HuH-7.5 (cell line): ENCODE measurements around the gene LRRIQ4.

Experiments
- DNase-seq: peaks from one replicate; pipeline ENCODE4 v3.0.0; 2011; ENCODE audit warnings: low spot score

The LRRIQ4 gene

GRCh38 chr3:169812332-169813235 lies at the start of gene LRRIQ4, which contains the start of gene LRRC34:
TSS of gene LRRIQ4 (plus strand) at chr3:169812870. CDS start at chr3:169821922, 9,052 bp downstream.
TSS of gene LRRC34 (minus strand) at chr3:169812904. CDS start at chr3:169812548, 356 bp downstream.
- DNase-seq, result no peak

DNA sequence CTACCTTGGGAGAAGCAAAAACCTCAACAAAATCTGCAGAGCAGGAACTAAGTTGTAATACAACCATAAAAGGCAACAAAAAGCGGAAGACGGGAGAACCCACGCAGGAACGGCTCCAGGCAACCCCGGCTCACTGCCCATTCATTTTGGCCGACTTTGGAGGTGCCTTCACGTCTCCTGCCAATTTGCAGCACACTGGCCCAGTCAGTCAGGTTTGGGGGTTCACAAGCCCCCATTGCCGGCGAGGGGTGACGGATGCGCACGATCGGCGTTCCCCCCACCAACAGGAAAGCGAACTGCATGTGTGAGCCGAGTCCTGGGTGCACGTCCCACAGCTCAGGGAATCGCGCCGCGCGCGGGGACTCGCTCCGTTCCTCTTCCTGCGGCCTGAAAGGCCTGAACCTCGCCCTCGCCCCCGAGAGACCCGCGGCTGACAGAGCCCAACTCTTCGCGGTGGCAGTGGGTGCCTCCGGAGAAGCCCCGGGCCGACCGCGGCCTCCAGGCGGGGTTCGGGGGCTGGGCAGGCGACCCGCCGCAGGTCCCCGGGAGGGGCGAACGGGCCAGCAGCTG lies 48.3 kb upstream of the LRRIQ4 start:
- no peak for DNase-seq

DNA sequence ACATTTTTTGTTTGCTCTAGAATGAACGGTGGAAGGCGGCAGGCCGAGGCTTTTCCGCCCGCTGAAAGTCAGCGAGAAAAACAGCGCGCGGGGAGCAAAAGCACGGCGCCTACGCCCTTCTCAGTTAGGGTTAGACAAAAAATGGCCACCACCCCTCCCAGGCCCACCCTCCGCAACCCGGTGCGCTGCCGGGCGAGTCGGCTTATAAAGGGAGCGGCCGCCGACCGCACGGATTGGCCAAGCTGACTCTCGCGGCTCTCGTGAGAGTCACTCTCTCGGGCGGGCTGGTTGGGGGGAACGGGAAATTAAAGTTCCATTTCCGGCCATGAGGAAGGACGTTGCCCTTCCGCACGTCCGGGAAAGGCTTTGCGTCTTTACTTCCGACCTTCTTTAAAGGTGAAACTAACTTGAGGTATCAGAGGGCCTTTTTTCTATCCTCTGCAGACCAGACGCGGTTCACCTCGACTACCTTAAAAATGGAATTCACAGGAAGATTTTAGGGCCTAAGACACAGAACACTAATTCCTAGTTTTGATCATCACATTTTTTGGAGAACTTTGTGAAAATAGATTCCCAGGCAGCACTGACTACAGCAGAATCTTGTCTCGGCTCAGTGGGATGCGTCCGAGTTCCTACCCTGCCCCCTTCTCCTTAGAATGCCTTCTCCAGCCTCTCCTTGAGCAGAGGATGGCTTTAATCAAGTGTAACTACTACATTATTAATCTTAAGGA lies 47.6 kb upstream of the LRRIQ4 start, which contains the start of gene TERC:
TSS of gene TERC (minus strand) at position 179 of the 731 bp plus-strand sequence.
- peak; percentile 82 for DNase-seq

GRCh38 chr3:169769287-169770181 lies 43.1 kb upstream of the LRRIQ4 start, which contains the start of gene ACTRT3:
TSS of gene ACTRT3 (minus strand) at chr3:169769561. CDS start at chr3:169769520, 41 bp downstream.
- peak; percentile 83 for DNase-seq

DNA sequence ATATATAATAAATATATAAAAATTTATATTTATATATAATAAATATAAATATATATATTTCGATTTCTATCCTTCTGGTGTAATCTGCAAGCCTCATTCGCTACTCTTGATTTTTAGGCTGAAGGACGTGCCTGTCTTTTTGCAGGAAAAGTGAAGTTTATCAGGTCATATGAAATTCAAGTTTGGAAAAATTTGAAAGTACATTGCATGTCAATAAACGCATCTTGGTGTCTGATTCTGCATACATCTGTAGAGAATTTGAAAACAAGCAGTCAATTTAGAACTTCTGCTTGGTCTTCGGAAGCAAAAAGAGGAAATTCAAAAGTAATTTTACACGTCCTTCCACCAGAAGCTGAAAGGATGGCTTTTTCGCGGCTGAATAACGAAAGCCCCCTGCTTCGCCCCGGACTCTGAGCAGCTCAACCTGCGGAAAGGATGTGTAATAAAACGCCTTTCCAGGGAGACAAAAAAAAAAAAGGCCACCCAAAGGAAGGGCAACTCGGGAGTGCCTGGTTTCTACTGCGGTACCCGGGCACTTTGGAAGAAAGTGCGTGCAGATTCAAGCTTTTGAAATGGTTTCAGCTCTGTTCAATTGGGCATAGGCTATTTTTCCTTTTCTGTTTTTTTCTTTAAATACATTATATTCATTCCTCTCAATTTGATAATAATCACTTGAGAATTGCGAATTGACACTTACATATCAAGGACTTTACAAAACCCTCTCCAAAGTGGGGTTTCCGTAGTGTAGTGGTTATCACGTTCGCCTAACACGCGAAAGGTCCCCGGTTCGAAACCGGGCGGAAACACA lies 41.0 kb upstream of the LRRIQ4 start:
- no peak for DNase-seq

- DNase-seq, result no peak
These were observed 40.3 kb upstream of the LRRIQ4 start for GRCh38 chr3:169772305-169772896.

DNA sequence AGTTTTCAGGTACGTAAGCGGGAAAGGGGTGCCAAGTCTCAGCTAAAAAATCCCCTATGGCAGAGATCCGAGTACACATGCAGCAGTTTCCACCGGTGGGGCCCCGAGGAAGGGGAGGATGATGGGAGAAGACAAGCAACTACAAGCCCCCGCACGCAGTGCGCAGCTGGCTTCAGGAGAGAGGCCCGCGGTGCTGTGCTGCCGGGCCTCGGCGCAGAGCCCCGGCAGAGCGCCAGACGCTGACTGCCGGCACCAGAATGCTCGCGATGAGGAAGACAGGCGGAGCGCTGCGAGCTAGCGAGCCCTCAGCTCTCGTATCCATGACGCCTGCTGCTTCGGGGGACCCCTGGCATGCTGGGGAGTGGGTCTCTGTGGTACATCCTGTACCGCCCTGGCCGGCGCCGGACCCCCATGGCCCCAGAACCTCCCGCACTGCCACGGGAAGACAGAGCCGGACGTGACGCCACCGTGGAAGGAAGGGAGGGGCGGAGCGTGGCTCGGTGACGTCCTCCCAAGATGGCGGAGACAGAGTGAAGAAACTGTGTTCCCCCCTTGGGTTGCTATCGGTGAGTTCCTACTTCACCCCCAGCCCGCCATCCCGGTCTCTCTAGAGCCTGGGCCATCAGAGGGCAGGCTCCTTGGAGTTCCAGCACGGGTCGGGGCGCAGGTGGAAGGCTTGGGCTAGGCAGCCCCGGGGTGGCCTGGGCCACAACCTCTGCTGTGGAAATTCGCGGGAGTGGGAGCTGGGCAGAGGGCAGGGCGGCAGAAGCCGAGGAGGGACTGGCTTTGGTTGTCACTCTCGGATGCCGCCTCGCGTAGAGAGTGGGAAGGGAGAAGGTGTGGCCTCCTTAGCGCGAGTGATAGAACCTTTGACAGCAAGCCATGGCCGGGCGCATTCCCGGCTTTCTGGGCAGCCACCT lies 39.5 kb upstream of the LRRIQ4 start, which contains the start of gene MYNN:
TSS of gene MYNN (plus strand) at position 500 of the 920 bp plus-strand sequence. CDS start 900 bp downstream, outside the sequence.
- DNase-seq, result no peak

GRCh38 chr3:169774186-169774585 lies 38.5 kb upstream of the LRRIQ4 start:
- no peak for DNase-seq

GRCh38 chr3:169777822-169778221 lies 34.8 kb upstream of the LRRIQ4 start:
- no peak for DNase-seq

GRCh38 chr3:169780742-169781141 lies 31.9 kb upstream of the LRRIQ4 start:
- DNase-seq, result no peak

DNA sequence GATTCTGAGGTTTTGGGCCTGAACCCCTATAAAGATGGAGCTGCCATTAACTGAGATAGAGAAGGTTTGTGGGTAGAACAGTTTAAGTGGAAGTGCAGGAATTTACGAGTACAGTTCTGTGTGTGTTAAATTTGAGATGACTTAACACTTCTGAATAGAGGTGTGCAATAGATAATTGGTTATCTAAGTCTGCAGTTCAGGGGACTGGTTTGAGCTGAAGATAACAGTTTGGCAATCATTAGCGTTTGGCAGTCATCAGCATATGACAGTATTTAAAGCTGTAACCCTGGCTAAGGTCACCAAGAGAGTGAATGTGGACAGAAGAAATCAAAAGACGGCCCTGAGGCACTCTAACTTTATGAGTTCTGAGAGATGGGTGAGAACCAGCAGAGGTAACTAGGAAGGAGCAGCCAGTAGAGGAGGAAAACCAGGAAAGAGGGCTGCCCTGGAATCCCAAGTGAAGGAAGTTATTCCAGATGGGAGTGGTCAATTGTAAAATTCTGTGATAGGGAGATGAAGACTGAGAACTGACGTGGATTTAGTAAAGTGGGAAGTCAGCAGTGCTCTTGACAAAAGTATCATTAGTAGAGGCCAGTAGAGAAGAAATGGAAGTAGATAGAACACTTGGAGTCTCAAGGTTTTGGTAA lies 31.3 kb upstream of the LRRIQ4 start:
- DNase-seq, result no peak

DNA sequence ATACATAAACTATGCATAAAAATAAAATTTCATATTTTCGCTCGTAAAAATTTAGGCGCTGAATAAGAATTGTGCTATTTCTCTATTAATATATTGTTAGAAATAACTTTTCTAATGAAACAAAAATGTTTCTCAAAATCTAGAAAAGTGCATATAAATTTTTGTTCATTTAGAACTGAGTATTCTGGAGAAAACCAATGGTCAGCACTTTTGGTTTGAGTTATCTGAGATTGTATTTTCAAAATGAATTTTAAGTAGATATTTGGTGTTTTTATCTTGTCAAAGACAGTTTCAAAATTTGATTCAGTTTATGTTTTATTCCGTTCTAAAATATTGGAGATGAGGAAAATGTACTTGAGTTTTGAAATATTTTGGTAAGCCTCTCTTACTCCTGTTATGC lies 25.6 kb upstream of the LRRIQ4 start:
- no peak for DNase-seq

GRCh38 chr3:169787791-169788190 lies 24.9 kb upstream of the LRRIQ4 start:
- no peak for DNase-seq

- DNase-seq, result no peak
These were observed 22.5 kb upstream of the LRRIQ4 start for GRCh38 chr3:169790219-169790618.

DNA sequence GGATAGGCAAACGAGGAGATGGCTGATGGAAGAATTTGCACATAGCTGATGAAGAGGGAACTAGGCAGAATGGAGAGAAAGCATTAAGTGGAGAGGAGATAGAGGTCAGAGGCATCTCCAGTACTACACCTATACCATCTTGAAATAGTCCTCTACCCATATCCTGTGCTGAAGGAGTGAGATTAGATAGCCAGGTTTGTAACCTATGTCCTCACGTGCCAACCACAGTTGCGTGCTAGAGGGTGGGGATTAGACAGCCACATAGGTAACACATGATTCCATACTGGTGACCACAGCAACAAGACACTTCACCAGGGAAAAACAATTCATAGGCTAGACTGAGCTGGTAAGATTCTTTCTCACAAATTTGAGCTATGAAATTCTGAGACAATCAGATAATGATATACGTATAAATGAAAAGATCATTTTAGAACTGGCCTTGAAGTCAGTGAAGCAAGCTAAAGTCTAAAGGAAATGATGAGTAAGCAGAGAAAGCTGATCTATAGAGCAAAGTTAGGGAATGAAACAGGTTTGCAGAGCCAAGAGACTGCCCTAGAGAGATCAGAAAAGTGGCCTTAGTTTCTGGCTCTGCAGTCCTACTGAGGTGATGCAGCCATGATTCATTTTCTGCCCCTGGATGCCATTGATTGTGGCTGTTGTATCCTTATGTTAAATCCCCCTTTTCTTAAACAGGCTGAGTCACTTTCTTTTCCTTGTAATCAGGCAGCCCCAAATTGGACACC lies 21.8 kb upstream of the LRRIQ4 start:
- no peak for DNase-seq

DNA sequence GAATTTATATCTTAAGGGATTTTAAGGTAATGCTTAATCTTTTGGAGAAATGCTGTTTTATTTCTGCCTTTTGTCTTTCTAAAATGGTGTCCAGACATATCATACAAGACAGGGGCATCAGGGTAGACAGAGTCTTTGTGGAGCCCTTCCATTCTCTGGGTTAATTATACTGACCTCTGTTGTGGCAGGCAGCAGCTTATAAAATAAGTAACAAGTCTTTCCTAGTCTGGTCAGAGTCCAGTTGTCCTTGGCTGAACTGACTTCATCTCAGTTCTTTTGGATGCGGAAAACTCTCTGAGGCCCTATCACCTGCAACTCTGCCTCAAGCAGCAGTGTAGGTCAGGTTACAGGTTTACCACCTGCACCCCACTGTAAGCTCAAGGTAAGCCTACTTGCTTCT lies 20.3 kb upstream of the LRRIQ4 start:
- DNase-seq, result no peak

DNA sequence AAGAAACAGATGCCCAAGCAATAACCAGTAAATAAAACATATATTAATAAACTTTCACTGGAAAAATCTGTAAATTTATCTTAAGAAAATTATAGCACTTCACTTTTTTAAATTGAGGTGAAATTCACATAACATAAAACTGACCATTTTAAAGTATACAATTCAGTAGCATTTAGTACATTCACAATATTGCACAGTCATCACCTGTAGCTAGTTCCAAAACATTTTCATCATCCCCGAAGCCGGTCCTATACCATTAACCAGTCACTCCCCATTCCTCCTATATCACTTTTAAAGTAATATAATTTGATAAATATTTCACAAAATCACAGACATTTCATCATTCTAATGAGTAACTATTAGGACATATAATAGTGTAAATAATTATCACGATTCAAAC lies 8.0 kb upstream of the LRRIQ4 start:
- DNase-seq, result no peak
